CD4-positive, alpha-beta T cell treated with Interferon alpha-2 for 1 hour (primary cell): ENCODE results near the gene UBE2M.
A peak's percentile ranks its signal among the peaks of the same experiment; 100 is the strongest.
"Not testable (repeated sequence)": the region's sequence is repeated elsewhere in the genome, so short reads cannot be mapped to it uniquely, and the experiment has no call there.

Experiments used
- DNase-seq, 2 donors: peaks; one replicate each; pipeline ENCODE4 v3.0.0-alpha.2; 2020 to 2022

The UBE2M gene

DNA sequence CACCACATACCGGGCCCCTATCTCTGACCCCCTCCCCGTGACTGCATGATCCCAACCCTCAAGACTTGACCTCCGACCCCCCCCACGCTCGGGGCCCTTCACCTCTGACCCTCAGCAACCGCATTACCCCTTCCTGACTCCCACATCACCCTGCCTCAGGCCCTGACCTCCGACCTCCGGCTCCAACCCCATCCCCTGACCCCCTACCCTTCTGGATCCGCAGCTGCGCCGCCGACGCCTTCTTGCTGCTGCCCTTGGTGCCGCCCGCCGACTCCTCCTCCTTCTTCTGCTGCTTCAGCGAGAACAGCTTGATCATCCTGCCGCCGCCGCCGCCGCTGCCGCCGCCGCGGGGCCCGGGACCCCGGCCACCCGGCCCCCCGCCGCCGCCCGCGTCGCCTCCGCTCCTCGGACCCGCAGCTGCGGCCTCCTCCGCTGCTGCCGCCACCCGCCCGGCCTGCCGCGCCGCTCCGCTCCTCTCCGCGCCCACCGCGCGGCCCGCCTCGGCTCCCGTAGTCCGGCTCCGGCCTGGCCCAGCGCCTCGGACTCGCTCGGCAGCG, at the start of gene UBE2M:
UBE2M (minus strand) TSS at position 546 of the 557 bp plus-strand sequence; CDS start at position 316, 230 bp downstream.
- DNase-seq, result peak; percentile 55 to 64

DNA sequence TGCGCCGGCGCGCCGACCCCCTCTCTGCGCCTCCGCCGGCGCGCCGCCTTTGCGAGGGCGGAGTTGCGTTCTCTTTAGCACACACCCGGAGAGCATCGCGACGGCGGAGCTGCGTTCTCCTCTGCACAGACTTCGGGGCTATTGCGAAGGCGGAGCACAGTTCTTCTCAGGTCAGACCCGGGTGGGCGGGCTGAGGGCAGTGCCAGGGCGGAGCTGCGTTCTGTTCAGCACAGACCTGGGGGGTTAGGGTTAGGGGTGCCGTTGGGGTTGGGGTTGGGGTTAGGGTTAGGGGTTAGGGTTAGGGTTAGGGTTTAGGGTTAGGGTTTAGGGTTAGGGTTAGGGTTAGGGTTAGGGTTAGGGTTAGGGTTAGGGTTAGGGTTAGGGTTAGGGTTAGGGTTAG, 48.8 kb upstream of the UBE2M start:
- peak in 1 of 2 donors; percentile 32 for DNase-seq

DNA sequence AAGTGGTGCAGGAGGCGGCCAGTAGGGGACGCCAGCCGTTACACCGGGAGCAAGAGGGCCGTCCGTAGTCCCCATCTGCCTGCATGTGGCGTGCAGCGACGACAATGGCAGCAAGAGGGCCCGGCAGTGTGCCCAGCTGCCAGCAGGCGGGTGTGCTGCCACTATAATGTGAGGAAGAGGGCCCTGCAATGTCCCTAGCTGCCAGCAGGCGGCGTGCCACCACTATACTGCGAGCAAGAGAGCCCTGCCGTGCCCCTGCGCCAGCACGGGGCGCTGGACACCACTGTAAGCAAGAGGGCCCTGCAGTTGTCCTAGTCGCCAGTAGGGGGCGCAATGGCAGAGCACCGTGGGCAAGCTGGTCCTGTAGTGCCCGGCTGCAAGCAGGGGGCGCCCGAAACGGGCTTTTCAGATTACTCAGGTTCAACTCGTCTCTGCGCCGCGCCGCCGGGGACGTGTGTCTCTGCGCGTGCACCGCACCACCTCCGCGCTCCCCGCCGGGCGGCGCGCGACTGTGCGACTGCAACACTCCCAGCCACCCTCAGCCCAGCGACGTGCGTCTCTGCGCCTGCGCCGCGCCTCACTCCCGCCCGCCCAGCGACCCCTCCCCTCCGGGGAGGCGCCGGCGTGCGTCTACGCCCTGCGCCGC, 48.0 kb upstream of the UBE2M start:
- DNase-seq, result peak in 1 of 2 donors; percentile 34

DNA sequence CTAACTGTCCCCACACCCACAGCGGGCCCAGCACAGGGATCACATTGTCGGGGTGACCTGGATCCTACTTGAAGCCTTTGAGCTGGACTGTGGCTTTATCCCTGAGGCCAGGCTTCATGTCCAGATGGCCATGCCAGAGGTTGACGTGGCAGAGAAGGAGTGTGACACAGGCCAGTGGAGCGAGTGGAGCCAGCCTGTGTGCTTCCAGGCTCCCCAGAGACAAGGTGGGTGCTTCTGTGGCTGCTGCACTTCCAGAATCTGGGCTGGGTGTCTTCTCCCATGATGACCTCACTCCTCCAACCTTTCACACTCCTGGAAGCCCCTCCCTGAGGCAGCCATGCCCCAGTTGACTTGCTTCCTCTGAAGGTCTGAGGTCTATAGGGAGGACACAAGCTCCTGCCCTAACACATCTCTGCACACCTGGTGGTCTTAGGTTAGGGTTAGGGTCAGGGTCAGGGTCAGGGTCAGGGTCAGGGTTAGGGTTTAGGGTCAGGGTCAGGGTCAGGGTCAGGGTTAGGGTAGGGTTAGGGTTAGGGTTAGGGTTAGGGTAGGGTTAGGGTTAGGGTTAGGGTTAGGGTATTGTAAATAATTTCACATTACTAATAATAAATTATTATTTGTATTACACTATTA, 27.8 kb upstream of the UBE2M start:
- no peak for DNase-seq

DNA sequence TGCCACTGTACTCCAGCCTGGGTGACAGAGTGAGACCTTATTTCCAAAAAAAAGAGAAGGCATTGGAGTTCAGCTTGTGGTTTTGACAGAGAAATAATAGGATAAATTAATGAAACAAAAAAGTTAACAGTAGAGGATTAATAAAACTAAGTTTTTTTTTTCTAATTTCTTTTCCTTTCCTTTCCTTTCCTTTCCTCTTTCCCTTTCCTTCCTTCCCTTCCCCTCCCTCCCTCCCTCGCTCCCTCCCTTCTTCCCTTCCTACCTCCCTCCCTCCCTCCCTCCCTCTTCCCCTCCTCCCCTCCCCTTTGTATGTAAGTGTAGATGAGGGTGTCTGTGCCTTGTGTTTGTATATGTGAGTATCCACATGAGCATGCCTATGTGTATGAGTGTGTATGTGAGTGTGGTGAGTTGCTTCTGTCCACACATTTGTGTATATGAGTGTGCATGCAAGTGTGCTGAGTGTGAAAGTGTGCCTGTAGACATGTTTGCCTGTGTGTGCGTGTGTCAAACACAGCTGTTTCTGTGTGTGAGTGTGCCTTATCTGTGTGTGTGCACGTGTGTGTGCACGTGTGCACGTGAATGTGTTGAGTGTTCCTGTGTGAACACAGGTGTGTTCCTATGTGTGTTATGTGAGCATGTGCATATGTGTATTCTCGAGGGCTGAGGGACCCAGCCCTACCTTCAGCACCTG, 27.2 kb upstream of the UBE2M start:
- no peak for DNase-seq

DNA sequence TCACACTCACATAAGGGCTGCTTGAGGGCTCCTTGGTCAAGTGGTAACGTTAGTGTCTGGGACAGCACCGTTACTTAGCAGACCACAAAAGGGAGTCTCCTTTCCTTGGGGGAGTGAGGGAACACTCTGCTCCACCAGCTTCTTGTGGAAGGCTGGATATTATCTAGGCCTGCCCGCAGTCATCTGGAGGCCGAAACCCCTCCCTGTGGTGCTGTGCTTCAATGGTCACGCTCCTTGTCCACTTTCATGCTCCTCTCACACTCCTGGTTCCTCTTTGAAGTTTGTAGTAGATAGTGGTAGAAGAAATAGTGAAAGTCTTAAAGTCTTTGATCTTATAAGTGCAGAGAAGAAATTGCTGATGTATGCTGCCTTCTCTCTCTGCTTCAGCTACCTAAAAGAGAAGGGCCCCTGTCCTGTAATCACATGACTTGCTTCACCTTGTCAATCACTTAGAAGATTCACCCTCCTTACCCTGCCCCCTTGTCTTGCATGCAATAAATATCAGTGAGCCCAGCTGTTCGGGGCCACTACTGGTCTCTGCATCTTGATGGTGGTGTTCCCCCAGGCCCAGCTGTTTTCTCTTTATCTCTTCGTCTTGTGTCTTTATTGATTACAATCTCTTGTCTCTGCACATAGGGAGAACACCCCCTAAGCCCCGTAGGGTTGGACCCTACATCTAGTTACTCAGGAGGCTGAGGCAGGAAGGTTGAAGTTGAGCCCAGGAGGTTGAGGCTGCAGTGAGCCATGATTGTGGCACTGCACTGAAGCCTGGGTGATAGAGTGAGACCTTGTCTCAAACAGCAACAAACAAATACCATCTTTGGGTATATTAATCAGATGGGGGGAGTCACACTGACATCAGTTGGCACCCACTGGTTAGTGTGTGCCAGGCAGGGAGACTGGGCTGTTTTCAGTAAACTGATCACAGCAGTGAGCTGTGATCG, 26.4 kb upstream of the UBE2M start:
- no peak for DNase-seq

DNA sequence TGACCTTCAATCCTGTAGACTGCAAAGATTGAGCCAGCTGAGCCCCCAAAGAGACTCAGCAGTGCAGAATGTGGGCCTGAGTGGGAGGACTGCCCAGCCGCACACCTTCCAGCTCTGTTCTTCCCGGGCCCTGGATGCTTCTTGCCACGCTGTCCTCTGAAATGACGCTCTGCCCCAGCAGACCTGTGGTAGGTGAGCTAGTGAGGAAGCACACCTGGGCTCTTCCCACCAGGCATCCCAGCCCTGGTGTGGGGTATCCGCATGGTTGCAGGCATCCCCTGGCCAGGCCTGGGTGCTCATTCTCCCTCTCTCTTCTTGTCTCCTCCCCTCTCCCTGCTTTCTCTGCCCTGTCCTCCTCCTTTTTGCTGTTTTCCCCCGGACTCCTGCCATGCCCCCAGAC, 24.6 kb upstream of the UBE2M start:
- DNase-seq, result no peak

DNA sequence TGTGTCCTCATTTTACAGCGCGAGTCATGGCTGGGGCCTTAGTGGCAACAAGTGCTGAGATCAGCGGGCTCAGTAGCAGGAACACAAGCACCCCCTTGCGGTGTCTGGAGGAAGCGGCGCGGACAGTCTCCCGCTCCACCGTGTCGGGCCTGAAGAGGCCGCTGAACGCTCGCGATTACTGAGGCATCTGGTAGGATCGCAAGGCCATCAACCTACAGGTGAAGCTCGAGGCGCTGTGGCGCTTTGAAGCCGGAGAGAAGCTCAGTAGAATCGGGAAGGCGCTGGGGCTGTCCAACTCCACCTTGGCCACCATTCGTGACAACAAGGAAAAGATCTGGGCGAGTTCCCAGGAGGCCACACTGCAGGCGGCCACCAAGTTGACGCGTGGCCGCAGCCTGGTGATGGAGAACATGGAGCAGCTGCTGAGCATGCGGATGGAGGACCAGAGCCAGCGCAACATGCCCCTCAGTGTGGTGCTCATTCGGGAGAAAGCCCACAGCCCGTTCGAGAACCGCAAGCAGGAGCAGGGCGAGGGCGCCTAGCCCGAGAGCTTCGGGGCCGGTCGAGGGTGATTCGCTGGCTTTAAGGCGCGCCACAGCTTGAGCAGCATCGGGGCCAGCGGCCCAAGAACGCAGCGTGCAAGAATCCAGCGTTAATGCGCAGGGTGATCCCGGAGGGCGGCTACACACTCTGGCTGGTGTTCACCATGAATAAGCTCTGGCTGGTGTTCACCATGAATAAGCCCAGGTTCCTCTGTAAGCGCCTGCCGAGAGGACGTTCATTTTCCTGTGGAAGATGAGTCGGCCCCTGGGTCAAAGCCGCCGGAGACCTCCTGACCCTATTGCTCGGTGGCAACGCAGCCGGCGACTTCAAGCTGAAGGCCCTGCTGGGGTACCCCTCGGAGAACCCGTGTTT, 23.1 kb upstream of the UBE2M start:
- peak; percentile 90 to 92 for DNase-seq

DNA sequence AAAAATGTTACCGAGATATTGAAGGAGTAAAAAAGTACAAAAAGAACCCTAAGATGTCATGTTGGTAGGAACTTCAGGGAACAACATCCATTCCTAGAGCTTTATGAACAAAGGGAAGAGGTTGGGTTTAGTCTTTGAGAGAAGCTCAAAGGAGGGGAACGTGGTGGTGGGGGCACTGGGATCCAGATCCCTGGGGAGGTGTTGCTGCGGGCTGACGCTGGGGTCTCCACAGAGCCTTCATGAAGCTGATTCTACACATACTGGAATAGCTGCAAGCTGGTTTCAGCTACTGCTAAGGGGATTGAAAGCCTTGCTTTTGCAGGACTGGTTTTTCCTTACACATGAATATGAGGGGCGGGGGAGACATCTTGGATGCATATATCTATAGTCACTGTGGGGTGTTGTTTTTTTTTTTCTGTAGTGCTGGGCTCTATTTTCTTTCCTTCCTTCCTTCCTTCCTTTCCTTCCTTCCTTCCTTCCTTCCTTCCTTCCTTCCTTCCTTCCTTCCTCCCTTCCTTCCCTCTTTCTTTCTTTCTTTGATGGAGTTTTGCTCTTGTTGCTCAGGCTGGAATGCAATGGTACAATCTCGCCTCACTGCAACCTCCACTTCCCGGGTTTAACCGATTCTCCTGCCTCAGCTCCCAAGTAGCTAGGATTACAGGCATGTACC, 21.2 kb upstream of the UBE2M start:
- no peak for DNase-seq

DNA sequence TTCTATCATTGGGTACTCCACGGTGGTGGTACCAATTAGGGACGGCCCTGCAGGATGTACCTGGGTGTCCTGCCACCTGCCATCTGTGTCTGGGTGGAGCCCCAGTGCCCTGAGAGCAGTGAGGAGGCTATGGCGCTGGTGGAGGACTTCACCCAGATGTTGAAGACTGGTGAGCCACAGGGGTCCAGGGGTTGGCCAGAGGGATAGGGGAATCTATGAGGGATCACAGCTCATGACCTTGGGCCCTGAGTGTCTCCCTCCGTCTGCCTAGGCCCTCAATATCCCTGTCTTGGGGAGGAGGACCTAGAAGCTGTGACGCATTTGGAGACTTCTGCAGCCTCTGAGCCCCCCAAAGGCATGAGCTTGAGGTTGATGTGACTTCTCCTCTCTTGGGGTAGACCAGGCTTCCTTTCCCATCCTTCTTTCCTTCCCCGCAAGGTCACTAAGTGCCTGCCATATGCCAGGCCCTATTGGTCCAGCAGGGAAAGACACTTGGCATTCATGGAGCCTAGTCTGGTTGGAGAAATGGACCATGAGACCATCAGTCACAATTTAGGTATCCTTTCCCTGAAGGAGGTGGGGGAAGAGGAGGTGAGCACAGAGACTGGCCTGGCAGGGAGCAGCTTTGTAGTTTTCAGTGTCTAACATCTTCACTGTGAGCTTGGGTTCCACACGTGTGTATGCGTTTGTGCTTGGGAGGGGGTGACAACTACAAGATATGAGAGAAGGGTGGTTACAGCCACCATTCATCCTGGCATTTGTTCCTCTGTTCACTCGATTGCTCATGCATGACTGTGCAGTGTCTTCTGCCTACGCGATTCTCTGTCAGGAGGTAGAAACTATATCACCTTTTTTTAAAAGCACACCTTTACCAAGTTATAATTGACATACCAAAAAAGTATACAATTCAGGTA, 19.9 kb upstream of the UBE2M start:
- no peak for DNase-seq

DNA sequence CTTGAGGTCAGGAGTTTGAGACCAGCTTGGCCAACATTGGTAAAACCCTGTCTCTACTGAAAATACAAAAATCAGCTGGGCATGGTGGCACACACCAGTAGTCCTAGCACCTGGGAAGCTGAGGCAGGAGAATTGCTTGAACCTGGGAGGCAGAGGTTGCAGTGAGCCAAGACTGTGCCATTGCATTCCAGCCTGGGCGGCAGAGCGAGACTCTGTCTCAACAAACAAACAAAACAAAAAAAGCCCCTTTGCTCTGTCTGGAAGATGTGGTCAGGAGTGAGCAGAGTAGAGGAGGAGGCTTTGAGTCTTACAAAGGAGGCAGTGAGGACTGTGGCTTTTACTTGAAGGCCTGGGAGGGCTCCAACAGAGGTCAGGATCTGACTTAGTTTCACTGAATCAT, 19.2 kb upstream of the UBE2M start:
- DNase-seq, result not testable (repeated sequence)

DNA sequence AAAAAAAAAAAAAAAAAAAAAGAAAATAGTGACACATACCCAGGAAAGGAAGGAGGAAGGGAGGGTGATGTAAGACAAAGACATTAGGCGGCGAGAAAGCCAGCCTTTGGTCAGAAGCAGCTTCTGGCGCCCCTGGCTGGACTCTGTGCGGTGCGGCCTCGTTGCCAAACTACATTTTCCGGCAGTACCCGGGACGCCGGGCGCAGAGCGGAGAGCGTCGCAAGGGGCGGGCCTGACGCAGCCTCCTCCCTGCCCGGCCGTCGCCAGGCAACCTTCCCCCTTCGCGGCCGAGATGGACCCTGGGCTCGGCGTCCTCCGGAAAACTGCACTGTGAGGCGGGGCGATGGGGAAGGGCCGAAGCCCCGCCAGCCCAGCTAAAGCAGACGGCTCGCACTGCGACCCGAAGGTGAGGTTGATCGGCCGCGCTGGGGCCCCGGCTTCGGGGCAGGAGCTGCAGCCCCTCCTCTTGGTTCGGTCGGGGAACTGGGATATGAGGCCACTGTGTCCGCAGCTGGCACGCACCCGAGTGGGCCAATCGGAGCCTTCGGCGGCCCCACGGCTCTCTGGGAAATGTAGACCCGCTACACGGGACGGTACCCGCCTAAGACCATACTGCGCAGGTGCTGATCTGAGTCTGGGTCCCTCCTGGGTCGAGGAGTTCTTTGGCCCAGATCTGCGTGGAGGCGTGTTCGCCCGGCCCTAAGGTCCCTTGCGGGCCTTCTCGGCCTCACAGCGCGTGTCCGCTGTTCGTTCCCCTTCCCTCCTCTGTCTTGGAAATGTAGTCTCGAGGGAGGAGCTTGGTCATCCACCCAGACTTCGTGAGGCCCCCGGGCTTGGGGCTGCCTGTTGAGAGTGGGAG, 17.0 kb upstream of the UBE2M start:
- peak; percentile 85 for DNase-seq

DNA sequence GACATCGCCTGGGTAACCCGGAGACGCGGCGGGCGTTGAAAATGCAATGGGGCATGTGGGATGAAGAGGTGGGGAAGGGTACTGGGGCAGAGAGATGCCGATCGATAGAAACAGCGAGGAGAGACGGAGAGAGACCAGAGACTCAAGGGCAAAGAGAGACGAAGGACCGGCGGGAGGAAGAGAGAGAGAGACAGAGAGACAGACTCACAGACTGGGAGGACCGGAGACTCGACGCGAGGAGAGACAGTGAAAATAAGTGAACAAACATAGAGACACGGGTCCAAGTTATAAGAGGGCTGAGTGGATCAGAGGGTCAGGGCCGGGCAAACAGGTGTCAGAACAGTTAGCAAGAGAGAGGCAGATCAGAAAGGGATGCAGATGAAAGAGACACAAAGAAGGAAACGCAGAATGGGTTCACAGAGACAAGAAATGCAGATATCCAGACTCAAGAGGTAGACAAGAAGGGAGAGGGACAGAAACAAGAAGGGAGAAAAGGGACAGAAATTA, 15.3 kb upstream of the UBE2M start:
- DNase-seq, result no peak

DNA sequence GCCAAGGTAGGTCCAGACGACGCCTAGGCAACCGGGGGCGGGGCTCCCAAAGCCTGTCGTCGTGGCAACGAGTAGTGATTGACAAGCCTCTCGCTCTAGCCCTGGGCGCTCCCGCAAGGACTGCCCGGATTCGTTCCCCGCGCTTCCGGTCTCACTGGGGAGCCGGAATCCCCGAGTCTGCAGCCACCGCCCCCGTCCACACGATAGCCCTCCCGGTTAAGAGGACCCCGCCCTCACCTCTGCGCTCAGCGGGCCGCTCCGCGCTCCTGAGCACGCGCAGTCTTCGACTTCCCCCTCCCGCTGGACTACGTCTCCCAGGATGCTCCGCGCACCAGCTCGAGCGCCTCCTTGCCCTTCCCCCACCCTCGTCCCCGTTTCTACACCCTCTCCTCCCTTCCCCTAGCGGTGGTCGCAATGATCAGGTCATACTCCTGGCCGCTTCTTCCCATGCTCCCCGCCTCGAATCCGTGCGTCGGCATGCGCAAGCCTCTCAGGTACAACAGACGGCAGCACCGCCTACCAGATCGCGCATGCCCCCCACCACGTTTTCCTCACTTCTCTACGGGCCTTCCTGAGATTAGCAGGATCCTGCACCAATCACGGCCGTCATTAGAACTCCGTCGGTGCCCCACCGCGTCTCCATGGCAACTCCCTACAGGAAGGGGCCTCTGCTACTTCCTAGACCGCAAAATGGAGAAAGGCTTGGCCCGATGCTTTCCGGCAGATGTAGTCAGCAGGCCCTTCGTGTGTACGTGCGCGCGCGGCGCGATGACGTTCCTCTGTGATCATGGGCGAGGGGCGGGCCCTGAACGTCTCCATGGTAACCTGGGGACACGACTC, 14.6 kb upstream of the UBE2M start, which contains the start of gene MZF1:
MZF1 (minus strand) TSS at position 518 of the 840 bp plus-strand sequence. CDS start 1,946 bp downstream, outside the sequence.
- peak; percentile 100 for DNase-seq

DNA sequence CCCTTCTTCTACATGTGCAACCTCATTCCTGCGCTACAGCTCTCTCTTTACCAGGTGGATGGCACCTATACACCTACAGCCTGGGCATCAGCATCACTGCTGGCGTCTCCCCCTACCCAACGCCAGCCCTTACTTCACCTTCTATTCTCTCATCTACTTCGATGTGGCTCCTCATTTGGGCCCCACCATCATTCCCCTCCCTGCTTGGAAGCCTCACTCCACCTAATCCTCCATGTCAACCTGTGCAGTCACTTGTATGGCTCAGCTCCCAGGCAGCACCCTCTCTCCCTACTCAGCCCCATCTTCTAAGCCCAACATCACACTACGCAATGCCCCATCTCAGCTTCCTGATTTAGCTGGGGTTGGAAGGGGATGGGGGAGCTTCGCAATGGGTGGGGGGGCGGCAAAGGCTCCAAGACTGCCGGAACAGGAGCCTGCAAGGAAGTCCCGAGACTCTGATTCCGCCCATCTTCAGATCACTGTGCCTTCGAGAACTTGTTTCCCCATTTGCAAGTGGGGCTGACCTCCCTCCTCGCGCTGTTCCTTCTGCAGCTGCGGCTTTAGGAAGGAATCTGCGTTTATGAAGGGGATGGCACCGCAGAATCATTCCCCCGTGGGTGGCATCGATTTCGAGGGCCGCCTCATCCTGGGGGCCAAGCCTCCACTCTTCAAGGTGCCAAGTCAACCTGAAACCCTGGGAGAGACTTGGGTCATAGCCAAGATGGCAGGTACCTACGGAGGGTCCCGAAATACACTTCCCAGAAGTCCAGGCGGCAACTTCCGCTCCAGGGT, 13.8 kb upstream of the UBE2M start:
- DNase-seq, result no peak

DNA sequence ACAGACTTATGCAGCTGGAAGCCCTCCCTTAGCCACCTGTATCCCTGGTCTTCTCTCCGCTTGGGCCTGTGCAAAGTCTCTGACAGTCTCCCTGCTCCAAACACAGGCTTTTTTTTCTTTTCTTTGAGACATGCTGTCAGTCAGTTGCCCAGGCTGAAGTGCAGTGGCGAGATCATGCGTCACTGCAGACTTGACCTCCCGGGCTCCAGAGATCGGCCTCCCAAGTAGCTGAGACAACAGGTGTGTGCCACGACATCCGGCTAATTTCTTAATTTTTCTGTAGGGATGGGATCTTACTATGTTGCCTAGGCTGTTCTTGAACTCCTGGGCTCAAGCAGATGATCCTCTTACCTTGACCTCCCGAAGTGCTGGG, 13.2 kb upstream of the UBE2M start:
- DNase-seq, result no peak
